CD4-positive, alpha-beta T cell treated with Interleukin-6 at 100 ng/mL for 8 hours (primary cell): ENCODE measurements around the gene PPP2R3B.
"Not testable (repeated sequence)": the region's sequence is repeated elsewhere in the genome, so short reads cannot be mapped to it uniquely, and the experiment has no call there.

ENCODE experiments used
- DNase-seq: peaks from one replicate; pipeline ENCODE4 v3.0.0-alpha.2; 2020; ENCODE audit warnings: mixed read lengths, low spot score

PPP2R3B gene

GRCh38 chrX:337331-337831 lies 49.3 kb downstream of the PPP2R3B start:
- no peak for DNase-seq

- no peak for DNase-seq
Measured at GRCh38 chrX:336227-336626, 50.5 kb downstream of the PPP2R3B start.

GRCh38 chrX:335758-336155 lies 51.0 kb downstream of the PPP2R3B start:
- DNase-seq: no peak

GRCh38 chrX:334971-335757 lies 51.5 kb downstream of the PPP2R3B start:
- no peak for DNase-seq

GRCh38 chrX:334331-334891 lies 52.3 kb downstream of the PPP2R3B start:
- no peak for DNase-seq

- no peak for DNase-seq
Measured at GRCh38 chrX:333611-334311, 52.9 kb downstream of the PPP2R3B start.

- no peak for DNase-seq
Measured at GRCh38 chrX:332916-333610, 53.6 kb downstream of the PPP2R3B start.

- no peak for DNase-seq
Measured at GRCh38 chrX:332496-332860, 54.2 kb downstream of the PPP2R3B start.

- DNase-seq: no peak
Measured at GRCh38 chrX:331825-332495, 54.7 kb downstream of the PPP2R3B start.

- DNase-seq: no peak
Measured at GRCh38 chrX:331151-331824, 55.4 kb downstream of the PPP2R3B start.

- no peak for DNase-seq
Measured at GRCh38 chrX:330726-331150, 56.0 kb downstream of the PPP2R3B start.

- not testable (repeated sequence) for DNase-seq
Measured at GRCh38 chrX:330141-330725, 56.5 kb downstream of the PPP2R3B start.

- no peak for DNase-seq
Measured at GRCh38 chrX:329291-329910, 57.3 kb downstream of the PPP2R3B start.

- no peak for DNase-seq
Measured at GRCh38 chrX:327660-328126, 59.0 kb downstream of the PPP2R3B start.

- DNase-seq: not testable (repeated sequence)
Measured at GRCh38 chrX:324664-325063, 62.0 kb downstream of the PPP2R3B start.

GRCh38 chrX:323721-324628 lies 62.7 kb downstream of the PPP2R3B start:
- DNase-seq: peak; percentile 27

GRCh38 chrX:320126-320783 lies 66.5 kb downstream of the PPP2R3B start:
- DNase-seq: no peak

GRCh38 chrX:319579-320125 lies 67.1 kb downstream of the PPP2R3B start:
- DNase-seq: no peak
